GM18861 (cell line): ENCODE results near the gene AATF.

Experiments used
- ATAC-seq: cut with Tn5 transposase; IDR thresholded peaks from one replicate; pipeline ENCODE4 v1.9.1; 2021; ENCODE audit not compliant: unreplicated experiment

The AATF gene

DNA sequence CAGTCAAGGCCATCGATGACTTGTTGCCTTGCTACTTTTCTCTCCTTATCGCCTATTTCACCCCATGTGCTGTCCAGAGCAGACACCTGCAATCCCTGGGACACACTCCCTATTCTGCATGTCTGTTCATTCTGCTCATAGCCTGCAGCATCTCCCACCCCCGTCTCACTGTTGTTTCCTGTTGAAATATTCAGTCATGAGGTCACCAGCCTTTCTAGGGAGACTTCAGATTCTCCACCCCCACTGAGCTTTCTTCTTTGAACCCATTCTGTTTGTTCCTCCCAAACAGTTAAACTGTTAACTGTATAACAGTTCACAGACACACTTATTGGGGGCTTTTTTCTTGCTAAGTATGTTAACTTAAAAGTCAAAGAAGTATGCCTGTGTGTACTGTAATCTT is 94.4 kb downstream of the AATF start:
- no peak for ATAC-seq

DNA sequence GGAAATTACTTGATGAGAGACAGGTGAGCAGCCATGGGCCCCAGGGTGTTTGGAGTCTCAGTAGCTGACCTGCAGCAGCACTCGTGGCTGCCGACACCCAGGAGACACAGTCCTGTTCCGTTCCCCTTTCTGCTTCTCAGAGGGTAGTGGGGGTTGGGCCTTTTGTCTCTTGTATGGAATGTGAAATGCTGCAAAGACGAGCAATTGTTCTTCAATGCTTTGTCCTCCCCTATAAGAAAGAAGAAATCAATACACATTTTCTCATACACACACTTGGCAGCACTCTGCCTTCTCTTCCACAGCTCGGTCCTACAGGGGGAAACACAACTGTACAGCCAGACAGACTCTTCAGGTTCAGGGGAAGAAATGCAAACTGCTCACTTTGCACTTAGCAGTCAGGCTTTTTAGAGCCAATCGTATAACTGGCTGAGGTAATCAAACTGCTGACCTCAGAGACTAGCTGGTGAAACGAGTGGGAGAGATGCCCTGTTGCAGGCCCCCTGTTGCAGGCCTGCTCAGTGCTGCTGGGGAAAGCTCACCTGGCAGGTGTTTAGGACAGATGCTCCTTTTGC is 96.7 kb downstream of the AATF start:
- ATAC-seq, result no peak

DNA sequence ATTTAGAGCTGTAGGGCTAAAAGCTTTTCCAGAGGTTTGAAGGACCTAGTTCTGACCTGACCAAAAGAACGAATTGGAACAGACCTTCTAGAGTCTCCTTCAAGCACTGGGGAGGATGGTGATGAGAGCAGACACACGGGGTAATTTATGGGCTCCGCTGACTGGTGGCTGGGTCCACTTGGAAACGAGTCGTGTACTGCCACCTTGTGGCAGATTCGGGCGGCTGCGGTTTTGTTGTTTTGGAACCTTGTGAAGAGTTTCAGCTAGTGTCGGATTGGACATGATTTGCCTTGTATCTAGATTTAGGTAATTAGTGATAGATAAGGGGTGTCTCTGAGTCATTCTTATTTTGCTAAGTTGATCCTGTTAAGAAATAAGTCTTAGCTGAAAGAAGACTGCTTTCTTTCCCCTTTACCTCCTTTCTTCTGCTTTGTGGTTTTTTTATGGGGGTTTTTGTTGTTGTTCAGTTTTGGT is 98.9 kb downstream of the AATF start:
- no peak for ATAC-seq

DNA sequence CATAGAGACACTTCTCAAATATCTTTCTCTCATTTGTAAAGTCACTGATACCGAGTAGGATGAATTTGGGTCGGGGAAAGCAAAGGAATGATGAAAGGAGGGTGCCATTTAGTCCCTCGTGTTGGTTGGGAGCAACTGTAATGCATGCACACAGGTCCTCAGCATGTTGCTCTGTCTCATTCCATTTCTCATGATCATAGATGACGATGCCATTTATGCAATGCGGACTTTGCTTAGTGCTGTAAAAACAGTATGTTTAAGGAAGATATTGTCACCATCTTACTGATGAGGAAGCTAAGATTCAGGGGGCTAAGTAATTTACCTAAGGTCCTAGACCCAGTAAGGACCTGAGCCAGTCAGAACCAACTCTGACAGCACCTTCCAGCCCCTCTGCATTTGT is 100.1 kb downstream of the AATF start:
- no peak for ATAC-seq

DNA sequence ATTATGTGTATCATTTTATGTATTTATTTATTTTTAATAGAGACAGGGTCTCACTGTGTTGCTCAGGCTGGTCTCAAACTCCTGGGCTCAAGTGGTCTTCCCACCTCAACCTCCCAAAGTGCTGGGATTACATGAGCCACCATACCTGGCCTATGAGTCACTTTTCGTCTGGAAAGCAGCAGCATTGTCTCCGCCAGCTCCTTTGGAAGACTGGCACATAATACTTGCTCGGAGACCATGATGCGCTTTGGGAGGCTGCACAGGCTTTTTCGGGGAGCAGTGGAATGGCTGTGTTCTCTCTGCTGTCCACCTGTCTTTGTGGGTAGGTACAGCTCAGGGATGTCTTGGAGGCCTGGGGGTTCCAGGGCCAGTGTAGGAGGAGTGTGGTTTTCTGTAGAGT is 102.2 kb downstream of the AATF start:
- ATAC-seq, result no peak

DNA sequence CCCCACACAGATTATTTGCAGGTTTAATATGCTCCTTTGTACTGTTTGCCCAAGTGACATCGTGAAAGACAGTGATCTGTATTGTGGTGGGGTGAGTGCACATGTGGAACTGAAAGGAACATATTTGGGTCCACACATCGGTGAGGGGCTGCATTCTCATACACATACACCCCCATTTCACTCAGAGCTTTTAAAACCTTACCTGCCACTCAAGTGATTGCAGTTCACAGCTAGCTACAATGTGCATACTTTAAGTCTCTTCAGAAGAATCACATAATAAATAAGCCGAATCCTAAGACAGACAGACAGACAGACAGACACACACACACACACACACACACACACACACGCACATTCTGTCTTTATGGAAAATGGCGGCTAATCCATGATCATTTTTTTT is 102.6 kb downstream of the AATF start:
- no peak for ATAC-seq

DNA sequence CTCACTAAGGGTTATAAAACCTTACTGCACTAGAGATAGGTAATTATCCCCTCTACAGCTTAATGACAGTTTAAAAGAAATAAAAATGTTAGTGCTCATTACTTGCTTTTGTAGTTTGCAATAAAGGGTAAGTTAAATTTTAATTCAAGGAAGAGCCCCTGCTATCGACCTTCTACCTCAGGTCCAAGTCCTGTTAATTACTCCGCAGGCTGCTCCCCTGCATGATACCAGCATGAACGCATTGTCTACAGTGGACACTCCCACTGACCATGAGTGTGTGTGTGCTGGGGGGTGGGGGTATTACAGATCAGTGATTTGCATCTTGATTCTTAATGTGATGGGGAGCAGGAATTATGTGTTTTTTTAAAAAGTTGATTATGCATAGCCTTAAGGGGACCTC is 103.1 kb downstream of the AATF start:
- no peak for ATAC-seq

DNA sequence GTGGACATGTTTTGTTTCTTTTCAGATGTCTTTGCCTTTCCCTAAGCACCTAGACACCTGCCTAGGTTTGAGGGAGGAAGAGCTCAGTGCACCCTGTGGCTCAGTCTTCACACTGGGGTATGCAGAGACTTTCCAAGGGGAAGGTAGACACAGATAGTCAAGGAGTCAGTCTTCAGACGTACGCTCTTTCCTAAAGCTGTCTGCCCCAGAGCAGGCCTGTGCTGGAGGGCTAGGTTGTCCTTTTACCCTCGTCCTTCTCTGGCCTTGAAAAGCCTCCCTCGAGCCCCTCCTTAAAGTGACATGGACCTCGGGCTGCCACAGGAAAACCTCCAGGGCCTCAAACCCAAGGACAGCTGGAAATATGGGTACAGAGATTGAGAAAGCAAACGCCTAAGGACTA is 103.7 kb downstream of the AATF start:
- no peak for ATAC-seq

DNA sequence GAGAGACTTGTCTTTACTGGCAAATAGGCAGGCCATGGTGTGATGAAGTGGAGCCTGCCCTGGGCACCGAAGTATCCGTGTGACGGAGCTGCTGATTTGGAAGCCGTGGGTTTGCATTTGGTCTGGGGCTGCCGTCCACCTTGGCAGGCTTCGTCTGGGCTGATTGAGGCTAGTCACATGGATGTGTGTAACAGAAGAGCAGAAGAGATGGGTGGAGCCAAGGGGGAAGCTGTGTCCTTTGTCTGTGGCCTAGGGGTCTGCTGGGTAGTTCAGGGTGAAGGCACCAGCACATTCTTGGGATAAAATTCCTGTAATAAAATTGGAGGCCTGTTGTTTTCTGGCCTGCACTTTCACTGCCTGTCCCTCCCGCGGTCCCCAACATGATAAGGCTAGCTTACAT is 106.1 kb downstream of the AATF start:
- no peak for ATAC-seq

DNA sequence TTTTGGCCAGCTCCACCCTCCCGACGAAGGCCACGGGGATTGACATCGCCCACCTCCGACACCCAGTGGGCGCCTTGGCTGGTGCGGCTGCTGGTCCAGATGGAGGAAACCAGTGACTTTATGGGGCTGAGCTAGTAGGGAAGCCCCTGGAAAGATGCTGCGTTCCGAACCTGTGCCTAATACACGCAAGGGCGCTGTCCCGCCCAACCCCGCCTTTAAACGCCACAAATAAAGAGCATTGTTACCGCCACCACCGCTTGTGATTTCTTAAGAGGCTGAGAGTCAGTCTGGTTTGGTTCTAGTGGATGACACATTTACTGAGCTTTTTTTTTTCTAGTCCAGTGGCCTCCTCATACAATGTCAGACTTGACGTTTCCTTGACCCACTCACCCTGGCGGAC is 107.9 kb downstream of the AATF start:
- ATAC-seq, result no peak

DNA sequence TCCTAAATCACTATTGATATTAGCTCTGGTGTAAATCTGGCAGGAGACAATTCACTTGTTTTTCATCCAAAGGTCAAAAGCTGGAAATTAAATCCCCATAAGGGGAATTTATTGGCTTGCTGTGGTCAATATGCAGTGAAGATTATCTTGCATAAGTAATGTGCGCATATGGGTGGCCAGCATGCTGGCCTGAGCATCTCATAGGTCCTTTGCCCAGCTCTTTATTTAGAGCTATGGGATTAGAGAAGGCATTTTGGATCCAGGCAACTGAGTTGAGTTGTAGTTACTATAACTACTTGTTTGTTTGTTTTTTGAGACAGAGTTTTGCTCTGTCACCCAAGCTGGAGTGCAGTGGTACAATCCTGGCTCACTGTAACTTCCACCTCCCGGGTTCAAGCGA is 110.7 kb downstream of the AATF start:
- ATAC-seq, result no peak

DNA sequence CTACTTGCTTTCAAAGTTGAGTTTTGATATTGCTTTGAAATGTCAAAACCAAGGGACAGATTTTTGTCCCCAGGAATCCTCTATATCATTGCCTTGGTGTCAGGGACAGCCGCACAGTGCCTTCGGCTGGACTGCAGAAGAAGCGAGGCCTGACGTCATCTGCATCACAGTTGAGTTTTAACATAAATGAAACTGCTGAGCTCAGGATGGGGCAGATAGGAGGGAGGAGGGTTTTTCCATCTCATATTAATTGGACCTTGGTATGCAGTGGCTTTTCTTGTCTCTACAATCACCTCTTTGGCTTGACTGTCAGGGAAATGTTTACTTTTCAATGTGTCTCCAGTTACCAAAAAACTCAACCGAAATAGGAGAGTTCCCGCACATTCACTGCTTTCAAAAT is 111.3 kb downstream of the AATF start:
- no peak for ATAC-seq

DNA sequence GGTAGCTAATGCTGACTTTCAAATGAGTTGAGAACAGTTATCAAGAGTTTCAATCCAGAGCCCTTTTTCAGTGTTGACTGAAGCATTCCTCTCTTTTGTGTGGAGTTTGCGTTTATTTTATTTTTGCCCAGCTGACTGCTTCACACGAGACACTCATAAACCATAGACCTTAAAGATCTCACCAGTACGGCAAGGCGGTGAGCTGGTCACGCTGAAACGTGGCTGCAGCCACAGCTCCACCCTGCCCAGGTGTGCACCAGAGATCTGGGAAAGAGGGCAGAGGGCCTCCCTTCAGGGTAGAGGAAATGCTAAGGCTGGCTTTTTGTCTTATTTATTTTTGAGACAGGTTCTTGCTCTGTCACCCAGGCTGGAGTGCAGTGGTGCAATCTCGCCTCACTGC is 112.2 kb downstream of the AATF start:
- ATAC-seq, result no peak

DNA sequence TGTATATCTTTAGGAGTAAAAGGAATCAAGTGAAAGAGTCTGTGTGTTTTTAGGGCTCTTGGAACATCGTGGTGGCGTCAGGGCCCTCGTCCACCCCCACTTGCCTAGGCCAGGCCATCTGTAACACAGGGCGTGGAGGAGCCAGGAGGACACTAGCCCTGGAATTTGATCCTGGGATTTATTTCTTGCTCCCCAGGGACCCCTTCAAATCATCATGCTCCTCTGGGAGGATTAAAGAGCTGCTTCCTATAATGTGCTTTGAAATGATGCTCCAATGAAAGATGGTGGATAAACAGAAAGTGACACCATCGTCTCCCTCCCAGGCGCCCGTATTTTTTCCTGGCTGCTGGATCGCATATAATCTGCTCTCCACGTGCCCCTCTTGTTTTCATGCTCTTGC is 113.3 kb downstream of the AATF start:
- ATAC-seq, result no peak

DNA sequence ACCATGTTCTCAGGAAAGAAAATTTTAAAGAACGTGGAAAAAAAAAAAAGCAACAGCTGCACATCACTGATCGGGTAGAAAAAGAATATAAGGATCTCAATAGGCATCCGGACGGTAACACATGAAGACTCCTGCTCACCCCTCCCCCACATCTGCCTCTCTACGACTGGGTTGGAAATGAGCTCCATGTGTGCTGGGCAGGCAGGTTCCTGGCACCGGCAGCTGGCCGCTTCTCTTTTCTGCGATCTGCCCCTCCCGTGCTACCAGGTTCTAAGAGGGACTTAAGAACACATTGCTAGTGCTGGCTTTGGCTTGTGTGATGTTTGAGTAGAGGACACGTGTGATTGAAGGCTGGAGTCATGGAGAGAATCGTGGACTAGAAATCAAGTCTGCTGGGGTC is 115.5 kb downstream of the AATF start:
- no peak for ATAC-seq

DNA sequence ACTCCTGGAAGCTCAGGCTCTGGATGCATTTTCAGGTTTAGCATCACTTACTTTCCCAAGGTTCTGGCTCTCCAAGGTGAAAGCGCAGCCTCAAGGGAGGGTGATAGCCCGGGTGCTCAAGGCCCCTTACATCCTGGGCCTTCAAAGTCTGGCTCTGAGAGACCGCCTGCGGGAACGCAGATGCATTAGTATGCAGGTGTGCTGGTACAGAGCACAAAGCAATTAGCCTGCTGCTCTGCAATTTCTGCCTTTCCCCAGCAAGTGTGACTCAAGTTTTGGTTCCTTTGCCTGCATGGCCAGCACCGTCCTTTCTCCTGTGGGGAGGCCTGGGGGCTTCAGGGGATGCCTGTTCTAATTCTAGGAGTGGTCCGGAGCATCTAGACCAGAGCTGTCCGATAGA is 116.2 kb downstream of the AATF start:
- no peak for ATAC-seq

DNA sequence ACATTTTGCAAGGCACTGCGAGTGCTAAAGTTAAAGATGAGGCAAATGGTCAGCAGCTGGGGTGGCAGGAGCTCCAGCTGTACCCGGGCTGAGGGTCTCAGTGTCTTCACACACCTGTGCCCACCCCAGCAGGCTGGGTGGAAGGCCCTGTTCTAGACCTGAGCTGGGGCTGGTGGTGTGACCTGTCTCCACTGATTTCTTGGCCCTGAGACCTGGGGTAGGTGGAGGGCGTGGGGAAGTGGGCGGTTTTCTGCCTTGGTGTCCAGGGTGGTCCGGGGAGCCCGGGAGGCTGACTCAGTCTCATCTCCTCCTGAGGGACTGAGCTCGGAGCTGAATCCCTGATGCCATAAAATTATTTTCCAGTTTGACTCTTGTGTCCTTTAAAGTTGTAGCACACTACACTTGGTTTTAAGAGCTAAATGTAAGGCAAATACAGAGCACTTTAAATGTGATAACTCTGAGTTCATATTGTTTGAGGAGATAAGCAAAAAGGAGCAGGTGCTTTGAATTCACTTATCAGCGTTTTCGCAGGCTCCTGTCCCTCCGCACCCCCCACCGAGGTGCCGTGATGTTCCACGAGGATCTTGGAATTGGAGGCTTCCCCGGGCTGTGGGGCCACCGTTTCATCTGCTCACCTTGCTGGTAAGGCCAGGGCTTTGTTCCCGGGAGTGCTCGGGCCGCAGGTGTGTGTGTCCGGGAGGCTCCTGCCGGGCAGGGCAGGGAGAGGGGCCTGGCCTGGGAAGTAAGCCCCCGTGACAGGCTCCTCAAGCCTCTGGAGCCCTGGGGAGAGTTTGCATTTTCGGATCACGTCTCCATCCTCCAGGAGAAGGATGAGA is 117.0 kb downstream of the AATF start:
- no peak for ATAC-seq

DNA sequence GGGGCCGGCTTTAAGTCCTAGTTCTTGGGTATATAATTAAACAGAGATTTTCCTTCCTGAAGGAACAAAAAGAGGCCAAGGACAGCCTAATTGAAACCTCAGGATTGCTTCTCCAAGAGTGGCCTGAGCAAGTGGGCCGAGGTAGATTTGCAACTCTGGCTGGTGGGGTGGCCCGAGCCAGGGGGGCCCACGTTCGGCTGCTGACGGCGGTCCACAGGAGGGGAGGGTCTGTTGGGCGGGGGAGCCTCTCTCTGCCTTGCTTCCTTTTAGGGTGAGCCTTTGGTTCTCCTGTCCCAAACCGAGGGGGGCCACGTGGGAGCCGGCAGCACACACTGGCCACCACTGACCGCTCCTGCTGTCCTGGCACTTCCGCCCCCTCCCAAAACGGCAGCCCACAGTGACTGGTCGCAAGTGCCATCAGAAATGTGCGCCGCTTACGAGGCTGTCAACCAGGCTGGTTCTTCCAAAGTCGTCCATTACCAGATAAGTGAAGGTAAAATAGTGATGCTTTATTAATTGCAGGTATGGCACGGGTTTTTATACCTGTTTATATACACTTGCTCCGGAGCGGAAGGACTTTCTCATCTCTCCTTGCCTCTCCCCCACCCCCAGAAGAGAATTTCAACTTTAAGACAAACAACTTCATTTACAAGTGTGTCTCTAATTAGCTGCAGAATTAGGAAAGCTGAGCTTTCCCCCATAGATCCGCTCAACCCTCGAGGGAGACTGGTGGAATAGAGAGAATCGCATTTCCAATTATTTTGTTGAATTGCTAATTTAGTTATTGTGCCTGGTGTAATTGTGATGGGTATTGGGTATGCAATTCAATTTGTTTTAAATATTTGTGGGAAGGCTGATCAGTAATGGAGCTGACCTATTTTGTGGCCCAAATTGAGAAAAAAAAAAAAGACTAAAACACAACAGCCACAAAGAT is 117.8 kb downstream of the AATF start:
- ATAC-seq, result no peak

DNA sequence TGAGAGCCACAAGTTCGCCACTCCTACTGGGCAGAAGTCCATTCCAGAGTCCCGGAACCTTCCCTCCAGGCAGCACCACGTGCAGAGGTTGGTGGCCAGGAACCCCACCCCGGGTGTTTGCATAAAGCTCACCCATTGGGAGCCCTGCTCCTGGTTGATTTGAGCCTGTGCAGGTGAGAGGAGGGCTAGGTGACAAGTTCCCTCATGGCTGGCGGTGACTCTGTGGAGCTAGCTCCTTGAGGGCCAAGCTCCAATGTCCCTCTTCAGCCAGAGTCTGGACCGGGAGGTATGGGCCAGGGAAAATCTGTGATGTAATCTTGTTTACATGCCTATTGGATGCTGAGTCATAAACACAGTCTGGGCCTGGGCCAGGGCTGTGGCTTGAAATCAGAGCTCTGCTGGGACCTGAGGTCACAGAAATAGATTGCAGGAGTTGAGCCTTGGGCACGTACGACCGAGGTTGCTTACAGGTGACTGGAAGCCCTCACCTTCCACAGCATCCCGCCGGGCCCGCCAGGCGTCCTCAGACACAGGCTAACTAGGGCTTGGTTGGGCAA is 118.9 kb downstream of the AATF start:
- no peak for ATAC-seq

DNA sequence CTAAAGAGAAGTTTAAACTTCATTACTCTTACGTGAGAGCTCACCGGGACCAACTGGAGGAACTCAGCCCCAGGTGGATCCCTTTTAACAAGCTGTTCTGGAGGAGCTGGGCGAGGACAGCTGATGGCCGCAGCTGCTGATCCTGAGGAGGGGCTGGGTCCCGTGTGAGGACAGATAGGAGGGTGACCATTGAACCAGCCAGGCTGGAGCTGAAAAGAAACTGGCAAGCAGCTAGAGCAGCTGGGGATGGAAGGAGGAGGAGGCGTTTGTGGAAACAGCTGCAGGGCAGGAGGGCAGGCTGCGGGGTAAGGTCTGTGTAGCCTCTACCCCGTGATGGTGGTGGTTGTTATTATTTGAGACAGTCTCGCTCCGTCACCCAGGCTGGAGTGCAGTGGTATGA is 119.5 kb downstream of the AATF start:
- ATAC-seq, result no peak

DNA sequence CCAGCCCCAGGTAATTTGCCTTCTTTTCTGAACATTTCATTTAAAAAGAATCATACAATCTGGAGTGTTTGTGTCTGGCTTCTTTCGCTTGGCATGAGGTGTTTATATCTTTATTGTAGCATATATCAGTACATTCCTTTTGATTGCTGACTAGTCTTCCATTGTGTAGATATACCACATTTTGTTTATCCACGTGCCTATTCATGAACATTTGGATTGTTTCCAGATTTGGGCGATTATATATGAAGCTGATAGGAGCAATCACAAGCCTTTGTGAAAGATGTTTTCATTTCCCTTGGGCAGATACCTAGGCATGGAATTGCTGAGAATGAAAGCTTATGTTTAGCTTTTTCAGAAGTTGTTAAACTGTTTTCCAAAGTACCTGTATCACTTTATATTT is 120.3 kb downstream of the AATF start:
- ATAC-seq, result no peak
